ENCODE data around the gene SULF2. TPM values are rescaled to one million over a fixed set of nuclear protein-coding genes. Genes with fewer than 3 reads are reported as not detected.

The SULF2 gene
- total RNA-seq, 2 experiments from 2014 or later, result 0.47 to 0.50 TPM

DNA sequence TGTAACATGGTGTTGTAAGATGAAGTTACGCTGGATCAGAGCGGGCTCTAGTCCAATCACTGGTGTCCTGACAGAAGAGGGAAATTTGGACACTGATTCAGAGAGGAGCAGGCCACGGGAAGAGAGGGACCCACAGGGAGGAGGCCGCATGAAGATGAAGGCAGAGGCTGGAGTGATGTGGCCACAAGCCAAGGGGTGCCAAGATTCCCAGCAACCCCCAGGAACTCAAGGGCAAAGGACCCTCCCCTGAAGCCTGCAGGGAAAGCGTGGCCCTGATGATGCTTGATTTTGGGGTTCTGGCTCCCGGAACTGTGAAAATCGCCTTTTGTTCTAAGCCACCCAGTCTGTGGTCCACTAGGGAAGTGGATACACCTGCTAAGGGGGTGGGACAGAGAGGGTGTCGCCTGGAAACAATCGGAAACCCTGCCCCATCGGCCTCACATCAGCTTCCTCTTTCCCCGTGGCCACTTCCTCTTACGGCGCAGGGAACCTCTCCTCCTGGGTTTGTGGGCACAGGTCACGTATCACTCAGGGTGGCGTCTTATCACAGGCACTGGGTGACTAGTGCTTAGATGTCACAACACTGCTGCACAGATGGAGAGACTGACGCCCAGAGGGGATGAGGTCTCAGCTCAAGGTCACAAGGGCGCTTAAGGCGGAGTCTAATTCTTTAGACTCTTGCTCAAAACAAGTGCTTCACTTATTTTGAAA, 58.0 kb downstream of the SULF2 start:
- ATAC-seq, result peak; percentile 96
- Mint-ChIP-seq H3K9me3 (no peaks in the 10 kb centered on the region), H3K27ac (peak overlapping the region; percentile 96), H3K36me3 (ENCODE audit: low read depth) (peaks cover 7% of the 10 kb centered on the region), H3K4me1 (ENCODE audit: low read depth) (peaks cover 33% of the 10 kb centered on the region), H3K27me3 (no peaks in the 10 kb centered on the region), H3K4me3 (peak overlapping the region; percentile 79)
- intact Hi-C loops (cut with micrococcal nuclease), result no loop called here
- DNase-seq, result peak; percentile 92
- CTCF ChIA-PET, result interaction anchor here (1.1 to 3.1 kb wide), 4 partner anchors 50 to 894 kb away, joined by 3 to 23 read pairs (median 3); no protein-coding TSS in a partner anchor
- POLR2A ChIA-PET, result interaction anchor here (0.6 kb wide), 1 partner anchor 329 kb away, joined by 3 read pairs; no protein-coding TSS in a partner anchor
- TF ChIP-seq, protein P1, sequence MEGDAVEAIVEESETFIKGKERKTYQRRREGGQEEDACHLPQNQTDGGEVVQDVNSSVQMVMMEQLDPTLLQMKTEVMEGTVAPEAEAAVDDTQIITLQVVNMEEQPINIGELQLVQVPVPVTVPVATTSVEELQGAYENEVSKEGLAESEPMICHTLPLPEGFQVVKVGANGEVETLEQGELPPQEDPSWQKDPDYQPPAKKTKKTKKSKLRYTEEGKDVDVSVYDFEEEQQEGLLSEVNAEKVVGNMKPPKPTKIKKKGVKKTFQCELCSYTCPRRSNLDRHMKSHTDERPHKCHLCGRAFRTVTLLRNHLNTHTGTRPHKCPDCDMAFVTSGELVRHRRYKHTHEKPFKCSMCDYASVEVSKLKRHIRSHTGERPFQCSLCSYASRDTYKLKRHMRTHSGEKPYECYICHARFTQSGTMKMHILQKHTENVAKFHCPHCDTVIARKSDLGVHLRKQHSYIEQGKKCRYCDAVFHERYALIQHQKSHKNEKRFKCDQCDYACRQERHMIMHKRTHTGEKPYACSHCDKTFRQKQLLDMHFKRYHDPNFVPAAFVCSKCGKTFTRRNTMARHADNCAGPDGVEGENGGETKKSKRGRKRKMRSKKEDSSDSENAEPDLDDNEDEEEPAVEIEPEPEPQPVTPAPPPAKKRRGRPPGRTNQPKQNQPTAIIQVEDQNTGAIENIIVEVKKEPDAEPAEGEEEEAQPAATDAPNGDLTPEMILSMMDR (IDR thresholded peaks at IDR 0.05), result no peak

DNA sequence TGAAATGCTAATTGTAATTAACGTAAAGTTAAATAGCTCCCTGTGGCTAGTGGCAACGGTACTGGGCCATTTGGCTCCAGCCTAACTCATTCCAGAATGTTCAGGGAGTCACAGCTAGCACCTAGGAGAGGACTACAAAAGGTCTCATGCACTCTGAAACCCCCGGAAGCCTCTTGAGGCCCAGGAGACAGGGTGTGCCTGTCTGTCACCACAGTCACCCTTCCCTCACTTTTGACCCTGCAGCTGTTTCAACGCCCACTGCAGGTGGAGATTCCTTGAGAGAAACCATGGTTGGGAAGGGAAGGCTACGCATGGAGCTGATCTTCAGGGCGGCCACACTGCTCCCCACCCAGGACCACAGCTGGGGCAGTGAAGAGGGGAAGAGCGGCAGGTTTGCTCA, 58.6 kb downstream of the SULF2 start:
- H3K9me3 Mint-ChIP-seq, result no peaks in the 10 kb centered on the region
- CTCF ChIA-PET, result interaction anchor here (0.7 to 3.1 kb wide), 5 partner anchors 36 to 894 kb away, joined by 3 to 23 read pairs (median 3); no protein-coding TSS in a partner anchor
- POLR2A ChIA-PET, result no interaction called here
- peak overlapping the region; percentile 79 for H3K4me3 Mint-ChIP-seq
- intact Hi-C loops (cut with micrococcal nuclease), result no loop called here
- TF ChIP-seq, protein P1 (IDR thresholded peaks at IDR 0.05), result no peak
- peaks cover 33% of the 10 kb centered on the region for H3K4me1 Mint-ChIP-seq (ENCODE audit: low read depth)
- ATAC-seq (no peak), DNase-seq (no peak)
- H3K36me3 Mint-ChIP-seq (ENCODE audit: low read depth), result peaks cover 7% of the 10 kb centered on the region
- peak overlapping the region; percentile 96 for H3K27ac Mint-ChIP-seq
- no peaks in the 10 kb centered on the region for H3K27me3 Mint-ChIP-seq

DNA sequence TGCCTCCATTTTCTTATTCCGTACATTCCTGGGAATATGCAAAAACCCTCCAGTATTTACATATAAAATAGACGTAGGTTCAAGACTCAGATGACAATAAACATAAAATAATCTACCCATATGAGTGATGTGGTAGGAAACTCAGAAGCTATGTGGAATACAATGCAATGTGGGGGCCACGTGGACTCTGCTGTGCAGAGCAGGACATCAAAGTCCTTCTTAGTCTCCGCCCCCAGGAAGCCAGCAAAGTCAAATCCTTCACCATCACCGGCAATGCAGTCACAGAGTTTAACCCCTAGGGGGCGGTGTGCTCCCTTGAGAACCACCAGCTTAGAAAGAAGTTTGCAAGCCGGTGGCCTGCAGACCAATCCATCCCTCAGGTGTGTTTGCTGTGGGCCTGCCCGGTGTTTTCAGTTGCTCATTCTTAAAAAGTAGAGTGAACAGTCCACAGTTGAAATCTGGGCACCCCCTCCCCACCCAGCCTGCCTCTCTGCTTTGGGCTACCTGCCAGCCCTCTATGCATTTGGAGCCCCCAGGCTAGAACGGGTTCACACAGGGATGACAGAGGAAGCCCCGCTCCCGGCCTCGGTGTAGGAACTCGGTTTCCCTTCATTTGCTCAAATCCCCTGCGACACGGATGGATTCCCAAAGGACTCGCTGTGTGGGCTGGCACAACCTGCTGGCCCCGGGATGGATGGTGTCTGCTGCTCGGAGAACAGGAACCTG, 59.9 kb downstream of the SULF2 start:
- POLR2A ChIA-PET, result interaction anchor here (0.6 kb wide), 2 partner anchors 8 to 126 kb away, joined by 3 to 5 read pairs; no protein-coding TSS in a partner anchor
- TF ChIP-seq, protein P1 (IDR thresholded peaks at IDR 0.05), result peak; percentile 98
- H3K4me3 Mint-ChIP-seq, result no peak overlapping the region
- no peak overlapping the region for H3K27ac Mint-ChIP-seq
- DNase-seq (peak; percentile 91), ATAC-seq (peak; percentile 67)
- no peaks in the 10 kb centered on the region for H3K9me3 Mint-ChIP-seq
- intact Hi-C loops (cut with micrococcal nuclease), result no loop called here
- no peaks in the 10 kb centered on the region for H3K27me3 Mint-ChIP-seq
- peaks cover 7% of the 10 kb centered on the region for H3K36me3 Mint-ChIP-seq (ENCODE audit: low read depth)
- H3K4me1 Mint-ChIP-seq (ENCODE audit: low read depth), result peaks cover 33% of the 10 kb centered on the region
- CTCF ChIA-PET, result interaction anchor here (0.7 to 2.4 kb wide), 18 partner anchors 10 to 895 kb away, joined by 3 to 13 read pairs (median 3); no protein-coding TSS in a partner anchor

DNA sequence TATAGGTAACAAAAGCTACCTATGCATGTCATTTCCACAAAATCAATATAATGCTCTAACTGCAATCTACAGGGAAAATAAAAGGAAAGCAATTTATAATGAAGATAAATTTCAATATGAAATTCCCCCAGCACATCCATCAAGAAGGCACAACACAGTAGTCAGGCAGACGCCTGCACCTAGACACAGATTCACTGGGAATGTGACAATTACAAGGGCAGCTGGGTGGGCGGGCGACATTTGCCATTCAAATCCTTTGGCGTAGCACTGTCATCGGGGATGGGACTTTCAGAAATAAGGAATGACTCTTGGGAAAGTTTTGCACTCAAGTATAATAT, 60.4 kb downstream of the SULF2 start:
- Mint-ChIP-seq H3K36me3 (ENCODE audit: low read depth) (peaks cover 7% of the 10 kb centered on the region), H3K27ac (no peak overlapping the region), H3K27me3 (no peaks in the 10 kb centered on the region), H3K9me3 (no peaks in the 10 kb centered on the region), H3K4me1 (ENCODE audit: low read depth) (peaks cover 33% of the 10 kb centered on the region), H3K4me3 (no peak overlapping the region)
- POLR2A ChIA-PET, result no interaction called here
- ATAC-seq (no peak), DNase-seq (no peak)
- TF ChIP-seq, protein P1 (IDR thresholded peaks at IDR 0.05), result no peak
- intact Hi-C loops (cut with micrococcal nuclease), result no loop called here
- CTCF ChIA-PET, result interaction anchor here (0.7 to 2.4 kb wide), 18 partner anchors 10 to 896 kb away, joined by 3 to 13 read pairs (median 3); no protein-coding TSS in a partner anchor
